GM12878 (cell line): ENCODE measurements around the gene PTPRN2. TPM values are rescaled to one million over a fixed set of nuclear protein-coding genes. Genes with fewer than 3 reads are reported as not detected.
"Not testable (repeated sequence)": the region's sequence is repeated elsewhere in the genome, so short reads cannot be mapped to it uniquely, and the experiment has no call there.

ENCODE experiments used
- ATAC-seq: fragments of 200-7000 bp; cut with Tn5 transposase; 3 replicates; pipeline ENCODE4 v1.9.1; 2020; ENCODE audit warnings: mild to moderate bottlenecking, moderate library complexity
- BruUV-seq: library from RNA; stranded (reverse); fragments of 400-500 nt; replicated peaks from 2 replicates; lab custom pipeline; 2021; lab: Mats Ljungman, UMichigan
- CTCF ChIA-PET: fragments of 300-600 bp; sonication (Branson Sonifier 250); formaldehyde crosslinking; extraction: SDS; loops from one replicate; lab custom pipeline; 2021; ENCODE audit warnings: inconsistent platforms; lab: Yijun Ruan, JAX
- POLR2A ChIA-PET: fragments of 350-600 bp; formaldehyde crosslinking; extraction: SDS; loops from one replicate; lab custom pipeline; 2021; ENCODE audit warnings: inconsistent platforms; lab: Charles Lee
- RAD21 ChIA-PET: fragments of 300-600 bp; sonication (Branson Sonifier 250); formaldehyde crosslinking; loops from one replicate; lab custom pipeline; 2023; ENCODE audit warnings: antibody characterized with exemption; ENCODE audit not compliant: unreplicated experiment; lab: Charles Lee
- SMC1A ChIA-PET: fragments of 300-600 bp; sonication (Branson Sonifier 250); formaldehyde crosslinking; loops from one replicate; lab custom pipeline; 2023; ENCODE audit not compliant: unreplicated experiment, uncharacterized antibody; lab: Charles Lee
- DNase-seq: peaks from one replicate; pipeline ENCODE4 v3.0.0-alpha.2; 2011; ENCODE audit warnings: low read depth, low spot score
- FAIRE-seq: peaks from 3 replicates; lab custom pipeline; 2011; peaks lifted over from hg19 to GRCh38; lab: Jason Lieb, UNC
- H2AFZ ChIP-seq: 2 replicates; pipeline ENCODE4 v1.6.0; 2011; ENCODE audit warnings: low read depth, low read length, control low read depth; ENCODE audit not compliant: control insufficient read depth
- H3K27ac ChIP-seq: 2 replicates; pipeline ENCODE4 v1.5.1; 2011; ENCODE audit warnings: control low read depth; ENCODE audit not compliant: control insufficient read depth, insufficient read depth
- H3K27me3 ChIP-seq, 2 experiments: replicated peaks in 1 of 2; 2 replicates each; pipeline versions ENCODE4 v1.6.0 to v1.6.1; 2011; ENCODE audit warnings: low read length in 1 of 2; ENCODE audit not compliant: control insufficient read depth in 2 of 2, insufficient read depth in 2 of 2
- H3K36me3 ChIP-seq, 2 experiments: 2 replicates each; pipeline ENCODE4 v1.5.1; 2011; ENCODE audit warnings: low read length in 1 of 2; ENCODE audit not compliant: control insufficient read depth in 2 of 2, insufficient read depth in 2 of 2
- H3K4me1 ChIP-seq: 2 replicates; pipeline ENCODE4 v1.6.1; 2011; ENCODE audit warnings: mild to moderate bottlenecking, low read length, moderate library complexity, mixed read lengths; ENCODE audit not compliant: control insufficient read depth, insufficient read depth
- H3K4me2 ChIP-seq: 2 replicates; pipeline ENCODE4 v1.6.0; 2011; ENCODE audit warnings: control low read depth; ENCODE audit not compliant: control insufficient read depth, insufficient read depth
- H3K4me3 ChIP-seq: fragments of 200-600 bp; sonication (generic); 2 replicates; pipeline ENCODE4 v1.5.1; 2016
- H3K79me2 ChIP-seq: 2 replicates; pipeline ENCODE4 v1.6.0; 2011; ENCODE audit warnings: low read length; ENCODE audit not compliant: control insufficient read depth, insufficient read depth
- H3K9ac ChIP-seq: 2 replicates; pipeline ENCODE4 v1.8.0; 2011; ENCODE audit warnings: low read length, control low read depth, mixed read lengths; ENCODE audit not compliant: control insufficient read depth, insufficient read depth
- H3K9me3 ChIP-seq: replicated peaks from 3 replicates; pipeline ENCODE4 v1.5.1; 2011; ENCODE audit warnings: mild to moderate bottlenecking, low read length; ENCODE audit not compliant: control insufficient read depth, insufficient read depth
- H4K20me1 ChIP-seq: 2 replicates; pipeline ENCODE4 v1.6.0; 2011; ENCODE audit not compliant: control insufficient read depth, insufficient read depth
- E4F1 ChIP-seq: fragments of 450-650 bp; IDR thresholded peaks from 2 replicates; pipeline ENCODE4 v1.6.1; 2018; ENCODE audit warnings: borderline replicate concordance, mild to moderate bottlenecking; ENCODE audit not compliant: partially characterized antibody
- HCFC1 ChIP-seq: fragments of 150-350 bp; IDR thresholded peaks from 2 replicates; pipeline ENCODE4 v1.6.1; 2014; ENCODE audit warnings: low read length
- MEF2A ChIP-seq: IDR thresholded peaks from 2 replicates; pipeline ENCODE4 v1.6.1; 2011; ENCODE audit warnings: low read depth, mild to moderate bottlenecking, low read length, moderate library complexity; ENCODE audit not compliant: insufficient read depth
- MXI1 ChIP-seq: fragments of 150-350 bp; IDR thresholded peaks from 2 replicates; pipeline ENCODE4 v1.6.1; 2011; ENCODE audit warnings: low read depth, mild to moderate bottlenecking, inconsistent platforms, low read length, improper control_type of control experiment
- MYB ChIP-seq: fragments of 150-350 bp; IDR thresholded peaks from 2 replicates; pipeline ENCODE4 v1.6.1; 2014; ENCODE audit warnings: mild to moderate bottlenecking, low read depth, low read length, borderline replicate concordance
- NFYA ChIP-seq: IDR thresholded peaks from 2 replicates; pipeline ENCODE4 v1.6.1; 2011; ENCODE audit warnings: low read depth, mild to moderate bottlenecking, low read length, improper control_type of control experiment, borderline replicate concordance
- PAX5 ChIP-seq: IDR thresholded peaks from 2 replicates; pipeline ENCODE4 v1.6.1; 2011; ENCODE audit warnings: low read depth, low read length, borderline replicate concordance
- POU2F2 ChIP-seq: IDR thresholded peaks from 3 replicates; pipeline ENCODE4 v1.6.1; 2011; ENCODE audit warnings: low read depth, mild to moderate bottlenecking, low read length, borderline replicate concordance
- SPI1 ChIP-seq: IDR thresholded peaks from 2 replicates; pipeline ENCODE4 v1.6.1; 2011; ENCODE audit warnings: low read depth, mild to moderate bottlenecking, low read length, moderate library complexity, borderline replicate concordance; ENCODE audit not compliant: insufficient read depth
- TARDBP ChIP-seq: IDR thresholded peaks from 2 replicates; pipeline ENCODE4 v1.6.1; 2016; ENCODE audit warnings: borderline replicate concordance
- YBX1 ChIP-seq: fragments of 450-650 bp; IDR thresholded peaks from 2 replicates; pipeline ENCODE4 v1.6.1; 2016; ENCODE audit warnings: antibody characterized with exemption
- WGBS: methylation state at CpG from one replicate; pipeline ENCODE4 v1.1.6; 2016; ENCODE audit warnings: low lambda C conversion rate; ENCODE audit not compliant: insufficient replicate concordance, insufficient coverage; ENCODE audit errors: missing lambda C conversion rate; 5-methylcytosine and 5-hydroxymethylcytosine counted together
- in situ Hi-C: fragments of 300-500 bp; cut with MboI; formaldehyde crosslinking; loops from 9 replicates; pipeline ENCODE4 v1.14.3; 2018; ENCODE audit warnings: mixed read lengths
- intact Hi-C: fragments of 100-400 bp; cut with micrococcal nuclease; formaldehyde crosslinking; loops from one replicate; pipeline ENCODE4 v1.14.2; 2022; ENCODE audit not compliant: unreplicated experiment
- polyA plus RNA-seq, 11 experiments: library from polyadenylated mRNA; depleted of rRNA in 4 of 11; unstranded in 6 of 11; stranded (reverse) in 5 of 11; fragments of >200 nt; fragmentation: Nextera tagmentation in 4 of 11; fragmentation: Illumina TruSeq in 1 of 11; extraction: Ambion mirVana in 4 of 11; extraction: Trizol in 1 of 11; gene quantifications; 1 replicate in 1 of 11; 2 replicates in 10 of 11; pipeline versions ENCODE4 v1.2.1 to v1.2.3, GENCODE V29; 2011 to 2016; ENCODE audit warnings: inconsistent platforms in 2 of 11, missing spikeins in 2 of 11, low read depth in 1 of 11
- total RNA-seq, 4 experiments: library from RNA; depleted of rRNA in 3 of 4; stranded (reverse); fragments of >200 nt in 3 of 4; fragmentation: Illumina TruSeq in 1 of 4; extraction: Trizol in 1 of 4; gene quantifications; 2 replicates each; pipeline versions ENCODE4 v1.2.1 to v1.2.3, GENCODE V29; 2013 to 2021
- TF ChIP-seq, protein P1 (sequence below): IDR thresholded peaks from 2 replicates; pipeline ENCODE4 v1.6.1; 2012; ENCODE audit warnings: low read depth, low read length, improper control_type of control experiment
- TF ChIP-seq, protein P2 (sequence below): IDR thresholded peaks from 2 replicates; pipeline ENCODE4 v1.6.1; 2011; ENCODE audit warnings: borderline replicate concordance, low read depth, mild to moderate bottlenecking, moderate library complexity, mixed read lengths, low read length; ENCODE audit not compliant: insufficient read depth; ENCODE audit errors: extremely low read length
- TF ChIP-seq, protein P3 (sequence below): IDR thresholded peaks from 2 replicates; pipeline ENCODE4 v1.6.1; 2012; ENCODE audit warnings: low read depth, low read length, improper control_type of control experiment

The PTPRN2 gene
- total and polyA plus RNA-seq, 10 of the 15 experiments (the other 5 are each of a cell fraction or from before 2014, with no cell fraction given), result 5.4 TPM; not detected in 9

DNA sequence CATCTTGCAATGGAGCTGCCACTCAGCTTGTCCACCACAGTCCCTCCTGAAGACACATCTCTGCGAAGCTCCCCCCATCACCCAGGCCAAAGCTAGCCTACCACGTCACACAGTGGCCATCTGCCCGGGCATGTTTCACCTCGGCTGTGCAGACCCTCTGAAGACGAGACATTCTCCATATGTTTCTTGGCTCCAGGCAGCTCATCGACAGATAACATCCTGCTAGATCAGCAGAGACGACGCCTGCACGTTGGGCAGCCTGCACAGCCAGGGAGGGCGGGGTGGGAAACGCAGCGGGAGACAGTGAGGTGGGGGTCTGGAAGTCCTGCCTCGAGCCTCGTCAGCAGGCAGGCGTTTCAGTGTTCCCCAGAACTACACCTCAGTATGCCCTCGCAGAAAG lies 53.0 kb downstream of the PTPRN2 start:
- RAD21 ChIA-PET, result no interaction called here
- TF ChIP-seq, protein P1, sequence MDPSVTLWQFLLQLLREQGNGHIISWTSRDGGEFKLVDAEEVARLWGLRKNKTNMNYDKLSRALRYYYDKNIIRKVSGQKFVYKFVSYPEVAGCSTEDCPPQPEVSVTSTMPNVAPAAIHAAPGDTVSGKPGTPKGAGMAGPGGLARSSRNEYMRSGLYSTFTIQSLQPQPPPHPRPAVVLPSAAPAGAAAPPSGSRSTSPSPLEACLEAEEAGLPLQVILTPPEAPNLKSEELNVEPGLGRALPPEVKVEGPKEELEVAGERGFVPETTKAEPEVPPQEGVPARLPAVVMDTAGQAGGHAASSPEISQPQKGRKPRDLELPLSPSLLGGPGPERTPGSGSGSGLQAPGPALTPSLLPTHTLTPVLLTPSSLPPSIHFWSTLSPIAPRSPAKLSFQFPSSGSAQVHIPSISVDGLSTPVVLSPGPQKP, result no peak
- TF ChIP-seq, protein P2, sequence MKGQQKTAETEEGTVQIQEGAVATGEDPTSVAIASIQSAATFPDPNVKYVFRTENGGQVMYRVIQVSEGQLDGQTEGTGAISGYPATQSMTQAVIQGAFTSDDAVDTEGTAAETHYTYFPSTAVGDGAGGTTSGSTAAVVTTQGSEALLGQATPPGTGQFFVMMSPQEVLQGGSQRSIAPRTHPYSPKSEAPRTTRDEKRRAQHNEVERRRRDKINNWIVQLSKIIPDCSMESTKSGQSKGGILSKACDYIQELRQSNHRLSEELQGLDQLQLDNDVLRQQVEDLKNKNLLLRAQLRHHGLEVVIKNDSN, result no peak
- TF ChIP-seq PAX5, result no peak
- no peak for TF ChIP-seq TARDBP
- TF ChIP-seq E4F1, result no peak
- TF ChIP-seq, protein P3, sequence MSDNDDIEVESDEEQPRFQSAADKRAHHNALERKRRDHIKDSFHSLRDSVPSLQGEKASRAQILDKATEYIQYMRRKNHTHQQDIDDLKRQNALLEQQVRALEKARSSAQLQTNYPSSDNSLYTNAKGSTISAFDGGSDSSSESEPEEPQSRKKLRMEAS, result no peak
- no peak for TF ChIP-seq MYB
- TF ChIP-seq POU2F2, result no peak
- no peak for TF ChIP-seq HCFC1
- TF ChIP-seq MEF2A, result no peak
- TF ChIP-seq NFYA, result no peak
- TF ChIP-seq MXI1, result no peak
- no peak for TF ChIP-seq YBX1
- TF ChIP-seq SPI1, result no peak
- SMC1A ChIA-PET, result no interaction called here
- no peak overlapping the region for H3K4me3 ChIP-seq
- WGBS, result 16% methylated on average over 13 of the region's 16 CpGs
- FAIRE-seq, result no peak
- DNase-seq, result no peak
- no peaks in the 10 kb centered on the region for H4K20me1 ChIP-seq
- BruUV-seq, result no TSS peak
- no peak overlapping the region for H2AFZ ChIP-seq
- CTCF ChIA-PET, result no interaction called here
- POLR2A ChIA-PET, result no interaction called here
- H3K27ac ChIP-seq, result no peak overlapping the region
- no peak overlapping the region for H3K9ac ChIP-seq
- H3K9me3 ChIP-seq, result no peaks in the 10 kb centered on the region; the same call in 2 of the 3 replicates
- no peaks in the 10 kb centered on the region for H3K36me3 ChIP-seq
- no peak overlapping the region for H3K4me2 ChIP-seq
- H3K4me1 ChIP-seq, result no peaks in the 10 kb centered on the region
- no peak for ATAC-seq
- H3K27me3 ChIP-seq, result no peaks in the 10 kb centered on the region
- intact Hi-C loops (no loop called here), in situ Hi-C loops (no loop called here)
- no peaks in the 10 kb centered on the region for H3K79me2 ChIP-seq

- DNase-seq, H3K79me2 ChIP-seq, intact Hi-C loops, H4K20me1 ChIP-seq, in situ Hi-C loops, CTCF ChIA-PET, H3K27me3 ChIP-seq, H3K27ac ChIP-seq, H3K4me1 ChIP-seq, H3K9me3 ChIP-seq, H2AFZ ChIP-seq, SMC1A ChIA-PET, H3K4me3 ChIP-seq, H3K36me3 ChIP-seq, ATAC-seq, FAIRE-seq, H3K9ac ChIP-seq, POLR2A ChIA-PET, H3K4me2 ChIP-seq, BruUV-seq, RAD21 ChIA-PET: not testable (repeated sequence)
- 8% methylated on average over 9 of the region's 12 CpGs for WGBS
Observed at GRCh38 chr7:158534134-158534515, 53.5 kb downstream of the PTPRN2 start.
